Activated CD4-positive, alpha-beta T cell treated with anti-CD3 and anti-CD28 coated beads, Interleukin-2, amount 10 ng/mL, durations not matched to agents 24 days and 14 days (primary cell): Measurements from ENCODE around the gene FARS2. TPM values are rescaled to one million over a fixed set of nuclear protein-coding genes. Genes with fewer than 3 reads are reported as not detected.

Experiments used
- DNase-seq: peaks from one replicate; pipeline ENCODE4 v3.0.0; 2022
- H3K27ac Mint-ChIP-seq: one replicate; pipeline ENCODE4 v1.8.0; 2022; ENCODE audit warnings: mild to moderate bottlenecking, mixed read lengths
- H3K27me3 Mint-ChIP-seq: one replicate; pipeline ENCODE4 v1.8.0; 2022; ENCODE audit warnings: mixed read lengths
- H3K36me3 Mint-ChIP-seq: one replicate; pipeline ENCODE4 v1.8.0; 2022; ENCODE audit warnings: low read depth, mild to moderate bottlenecking, mixed read lengths
- H3K4me1 Mint-ChIP-seq: one replicate; pipeline ENCODE4 v1.8.0; 2021; ENCODE audit warnings: mixed read lengths
- H3K4me3 Mint-ChIP-seq: one replicate; pipeline ENCODE4 v1.8.0; 2022; ENCODE audit warnings: mild to moderate bottlenecking, moderate library complexity, mixed read lengths
- H3K9me3 Mint-ChIP-seq: one replicate; pipeline ENCODE4 v1.8.0; 2021; ENCODE audit warnings: mixed read lengths
- intact Hi-C: fragments of 100-400 bp; cut with micrococcal nuclease; formaldehyde crosslinking; loops from one replicate; pipeline ENCODE4 v1.15.1; 2023
- total RNA-seq: library from RNA; stranded (reverse); gene quantifications from 2 replicates; pipeline ENCODE4 v1.2.3, GENCODE V29; 2022

Gene FARS2
- total RNA-seq, 1 donor from 2014 or later: 24.7 TPM

DNA sequence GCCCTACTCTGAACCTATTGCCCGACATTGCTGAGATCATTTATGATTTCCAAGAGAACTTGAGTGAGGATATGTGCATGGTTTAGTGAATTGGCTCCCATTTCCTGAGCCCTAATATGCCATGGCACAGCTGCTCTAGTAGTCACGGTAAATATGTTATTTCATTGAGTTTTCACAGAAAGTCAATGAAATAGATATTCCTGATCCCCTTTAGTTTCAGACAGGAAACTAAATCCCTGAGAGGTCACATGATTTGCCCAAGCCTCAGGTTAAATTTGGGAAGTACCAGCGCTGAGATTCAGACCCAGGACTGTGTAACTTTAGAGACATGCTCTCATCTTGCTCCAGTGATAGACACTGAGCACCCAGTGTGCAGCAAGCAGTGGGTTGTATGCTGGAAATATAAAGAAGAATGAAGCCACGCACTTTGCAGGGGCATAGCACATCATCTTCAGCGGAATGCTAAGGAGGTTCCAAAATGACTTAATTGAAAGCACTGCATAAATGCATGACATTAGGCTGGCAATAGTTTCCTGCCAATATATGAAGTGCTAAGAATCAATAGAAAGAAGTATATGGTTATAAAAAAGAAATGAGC is 70.6 kb downstream of the FARS2 start:
- H3K9me3 Mint-ChIP-seq: no peaks in the 10 kb centered on the region
- intact Hi-C loops: no loop called here
- no peak for DNase-seq
- H3K36me3 Mint-ChIP-seq: no peaks in the 10 kb centered on the region
- no peaks in the 10 kb centered on the region for H3K27me3 Mint-ChIP-seq
- H3K27ac Mint-ChIP-seq: no peak overlapping the region
- peaks cover 2% of the 10 kb centered on the region for H3K4me1 Mint-ChIP-seq
- H3K4me3 Mint-ChIP-seq: no peak overlapping the region

DNA sequence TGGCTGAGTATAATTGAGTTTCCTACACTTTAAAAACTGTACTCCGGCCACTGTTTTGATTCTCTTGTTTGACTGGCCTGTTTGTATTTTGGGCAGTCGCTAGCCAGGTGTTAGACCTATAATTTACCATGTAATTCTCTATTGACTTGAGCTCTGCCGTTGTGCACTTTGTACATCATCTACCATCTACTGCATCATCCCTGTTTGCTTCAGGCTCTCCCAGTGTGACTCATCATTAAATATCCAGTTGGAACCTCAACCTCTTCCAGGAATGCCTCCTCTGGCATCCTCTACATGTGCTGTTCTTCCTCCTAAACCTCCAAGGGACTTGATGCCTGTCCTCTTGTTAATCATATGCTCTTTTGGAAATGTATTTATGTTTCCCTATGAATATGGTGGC is 72.3 kb downstream of the FARS2 start:
- H3K4me3 Mint-ChIP-seq: no peak overlapping the region
- no peaks in the 10 kb centered on the region for H3K27me3 Mint-ChIP-seq
- no peaks in the 10 kb centered on the region for H3K9me3 Mint-ChIP-seq
- peaks cover 8% of the 10 kb centered on the region for H3K4me1 Mint-ChIP-seq
- no peak for DNase-seq
- intact Hi-C loops: no loop called here
- H3K36me3 Mint-ChIP-seq: no peaks in the 10 kb centered on the region
- no peak overlapping the region for H3K27ac Mint-ChIP-seq

DNA sequence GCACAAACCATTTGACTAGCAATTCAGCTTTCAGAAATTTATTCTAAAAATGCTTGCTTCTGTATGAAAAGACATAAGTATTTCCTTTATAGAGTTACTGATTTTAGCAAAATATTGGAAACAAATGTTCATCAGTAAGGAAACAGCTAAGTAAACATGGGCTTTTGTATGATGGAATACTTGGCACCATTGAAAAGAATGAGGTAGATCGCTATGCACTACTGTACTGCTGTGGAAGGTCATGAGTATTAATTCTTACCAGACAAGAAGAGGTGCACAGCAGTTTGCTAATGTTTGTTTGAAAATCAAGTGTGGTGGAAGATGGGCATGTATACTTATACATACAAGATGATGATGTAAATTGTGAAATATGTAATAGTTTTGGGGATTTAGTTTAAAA is 73.0 kb downstream of the FARS2 start:
- H3K27ac Mint-ChIP-seq: no peak overlapping the region
- H3K4me3 Mint-ChIP-seq: no peak overlapping the region
- H3K9me3 Mint-ChIP-seq: no peaks in the 10 kb centered on the region
- peaks cover 9% of the 10 kb centered on the region for H3K4me1 Mint-ChIP-seq
- no peaks in the 10 kb centered on the region for H3K36me3 Mint-ChIP-seq
- no peak for DNase-seq
- intact Hi-C loops: no loop called here
- no peaks in the 10 kb centered on the region for H3K27me3 Mint-ChIP-seq

DNA sequence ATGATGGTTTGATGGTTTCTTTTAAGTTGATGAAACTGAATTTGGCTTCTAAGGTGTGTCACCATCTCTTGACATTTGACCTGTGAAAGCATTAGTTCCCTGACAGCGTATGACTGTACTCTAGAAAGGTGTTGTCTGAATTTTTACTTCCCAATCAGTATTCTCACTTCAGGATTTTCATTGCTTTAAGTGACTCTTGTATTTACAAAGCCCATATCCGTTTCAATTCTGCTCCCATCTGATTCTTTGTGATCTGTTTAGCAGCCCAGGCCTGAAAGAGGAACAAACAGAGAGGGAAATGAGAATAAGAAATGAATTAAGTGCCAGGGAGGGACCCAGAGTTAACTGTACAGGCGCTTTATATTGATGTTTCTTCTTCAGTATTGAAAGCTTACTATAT is 73.7 kb downstream of the FARS2 start:
- Mint-ChIP-seq H3K27me3 (no peaks in the 10 kb centered on the region), H3K36me3 (no peaks in the 10 kb centered on the region), H3K4me3 (no peak overlapping the region), H3K4me1 (peaks cover 9% of the 10 kb centered on the region), H3K9me3 (no peaks in the 10 kb centered on the region), H3K27ac (no peak overlapping the region)
- intact Hi-C loops: no loop called here
- no peak for DNase-seq

DNA sequence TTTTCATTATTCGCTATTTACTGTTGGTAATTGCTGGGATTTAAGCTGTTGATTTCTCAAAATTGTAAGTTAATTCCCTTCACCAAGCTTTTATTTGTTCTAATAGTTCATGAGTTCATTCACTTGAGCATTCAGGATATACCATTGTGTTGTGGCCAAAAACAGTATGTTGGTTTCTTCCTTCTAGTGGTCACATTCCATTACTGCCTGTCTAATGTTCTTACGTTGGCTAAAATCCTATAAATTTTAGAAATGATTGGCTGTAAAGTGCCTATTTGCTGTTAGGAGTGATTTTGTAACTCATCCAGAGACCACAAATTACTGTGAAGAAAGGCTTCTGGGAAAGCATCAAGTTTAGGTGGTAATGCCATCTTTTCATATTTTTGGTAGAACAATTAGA is 76.3 kb downstream of the FARS2 start:
- no peaks in the 10 kb centered on the region for H3K36me3 Mint-ChIP-seq
- H3K4me1 Mint-ChIP-seq: peaks cover 13% of the 10 kb centered on the region
- H3K4me3 Mint-ChIP-seq: no peak overlapping the region
- no peaks in the 10 kb centered on the region for H3K9me3 Mint-ChIP-seq
- H3K27ac Mint-ChIP-seq: no peak overlapping the region
- no peak for DNase-seq
- intact Hi-C loops: no loop called here
- no peaks in the 10 kb centered on the region for H3K27me3 Mint-ChIP-seq

DNA sequence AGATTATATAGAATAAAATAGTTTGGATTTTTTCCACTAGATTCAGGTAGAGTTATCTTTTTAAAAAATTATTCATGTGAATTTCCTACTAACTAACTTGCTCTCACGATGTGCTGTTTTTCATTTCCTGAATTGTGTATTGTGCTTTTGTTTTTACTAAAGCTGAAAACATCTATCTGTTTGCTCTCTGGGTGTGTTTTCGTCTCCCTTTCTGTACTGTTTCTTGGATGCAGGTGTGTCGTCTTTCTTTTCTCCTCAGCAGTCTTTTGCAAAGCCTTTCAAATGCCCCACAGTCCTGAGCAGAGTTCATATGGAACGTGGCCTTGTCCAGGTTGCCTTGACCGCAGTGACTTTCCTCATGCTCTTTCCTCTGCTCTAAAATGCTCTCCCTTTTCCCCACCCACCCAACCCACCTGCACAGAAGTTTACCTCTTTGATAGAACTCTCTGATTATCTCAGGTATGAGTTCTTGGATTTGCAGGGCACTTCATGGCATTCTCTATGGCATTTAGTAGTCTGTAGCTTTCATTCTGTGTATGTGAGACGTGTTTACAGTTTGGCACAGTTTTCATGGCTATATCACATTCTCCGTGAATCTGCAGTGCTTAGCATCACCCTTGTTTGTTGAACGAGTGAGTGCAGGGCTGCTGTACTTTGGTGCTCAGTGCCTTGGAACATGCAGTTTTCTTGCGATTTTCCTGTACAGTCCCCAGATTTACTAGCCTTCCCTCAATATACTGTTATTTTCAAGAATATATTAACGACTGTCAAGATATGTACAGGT is 77.1 kb downstream of the FARS2 start:
- no peak for DNase-seq
- intact Hi-C loops: no loop called here
- Mint-ChIP-seq H3K27ac (peak overlapping the region; percentile 18), H3K4me1 (peaks cover 13% of the 10 kb centered on the region), H3K9me3 (no peaks in the 10 kb centered on the region), H3K4me3 (no peak overlapping the region), H3K36me3 (no peaks in the 10 kb centered on the region), H3K27me3 (no peaks in the 10 kb centered on the region)

DNA sequence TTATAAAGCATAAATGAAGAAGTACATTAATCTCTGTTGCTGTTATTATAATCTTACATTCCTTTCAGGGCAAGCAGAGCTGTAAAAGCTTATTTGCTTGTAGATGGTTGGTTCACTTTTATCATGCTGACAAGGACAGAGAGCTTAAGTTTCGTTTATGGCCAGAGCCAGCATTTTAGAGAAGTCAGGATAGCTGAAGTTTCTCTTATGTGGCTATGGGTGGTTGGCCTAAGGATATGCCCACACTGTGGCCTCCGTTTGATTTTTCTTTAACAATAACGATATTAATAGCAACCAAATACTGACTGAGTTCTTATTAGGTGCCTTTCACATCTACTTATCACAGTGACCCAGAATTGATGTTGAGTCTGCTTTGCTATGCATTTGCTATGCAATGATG is 78.5 kb downstream of the FARS2 start:
- intact Hi-C loops: no loop called here

DNA sequence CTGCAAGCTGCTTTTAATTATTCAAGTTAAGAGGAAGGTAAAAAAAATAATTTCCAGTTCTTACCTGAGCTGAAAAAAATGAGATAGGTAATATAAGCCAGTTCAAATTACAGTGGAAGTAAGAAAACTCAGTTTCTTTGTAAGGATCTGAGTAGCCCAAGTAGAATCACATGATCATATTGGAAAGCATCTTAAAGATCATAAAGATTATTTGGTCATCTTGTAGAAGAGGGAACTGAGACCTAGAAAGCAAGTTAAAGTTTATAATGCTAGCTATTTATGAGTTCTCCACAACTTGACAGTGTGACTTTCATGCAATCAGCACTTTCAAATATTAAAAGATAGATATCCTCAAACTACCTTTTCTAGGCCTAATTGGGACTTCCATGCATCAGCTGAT is 80.5 kb downstream of the FARS2 start:
- no peak overlapping the region for H3K4me3 Mint-ChIP-seq
- H3K9me3 Mint-ChIP-seq: no peaks in the 10 kb centered on the region
- H3K27me3 Mint-ChIP-seq: no peaks in the 10 kb centered on the region
- no peak overlapping the region for H3K27ac Mint-ChIP-seq
- DNase-seq: no peak
- intact Hi-C loops: no loop called here
- no peaks in the 10 kb centered on the region for H3K36me3 Mint-ChIP-seq
- peaks cover 10% of the 10 kb centered on the region for H3K4me1 Mint-ChIP-seq

More for the DNA sequence above, 78.5 kb downstream of the FARS2 start:
- H3K27me3 Mint-ChIP-seq: no peaks in the 10 kb centered on the region
- H3K27ac Mint-ChIP-seq: no peak overlapping the region
- DNase-seq: no peak
- peaks cover 13% of the 10 kb centered on the region for H3K4me1 Mint-ChIP-seq
- H3K4me3 Mint-ChIP-seq: no peak overlapping the region
- H3K36me3 Mint-ChIP-seq: no peaks in the 10 kb centered on the region
- H3K9me3 Mint-ChIP-seq: no peaks in the 10 kb centered on the region

DNA sequence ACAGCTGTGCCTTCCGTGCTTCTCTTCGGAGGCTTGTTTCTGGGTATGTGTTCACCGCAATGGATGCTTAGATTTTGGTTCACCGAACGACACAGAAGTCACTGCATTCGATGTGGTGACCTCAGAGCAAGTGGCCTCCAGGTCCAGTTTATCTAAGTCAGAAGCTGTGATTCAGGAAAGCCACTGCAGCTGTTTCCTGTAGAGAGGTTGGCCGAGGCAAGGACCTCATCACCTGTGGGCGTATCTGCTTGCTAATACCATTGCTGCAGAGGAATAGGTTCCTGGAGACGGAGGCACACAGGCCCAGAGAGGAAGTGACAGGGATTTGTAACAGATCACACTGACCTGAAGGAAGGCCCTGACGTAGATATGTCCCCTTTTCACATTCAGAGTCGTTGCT is 82.7 kb downstream of the FARS2 start:
- Mint-ChIP-seq H3K36me3 (no peaks in the 10 kb centered on the region), H3K4me3 (no peak overlapping the region), H3K4me1 (peaks cover 4% of the 10 kb centered on the region), H3K27ac (no peak overlapping the region), H3K27me3 (no peaks in the 10 kb centered on the region), H3K9me3 (peaks cover 4% of the 10 kb centered on the region)
- intact Hi-C loops: no loop called here
- DNase-seq: no peak

DNA sequence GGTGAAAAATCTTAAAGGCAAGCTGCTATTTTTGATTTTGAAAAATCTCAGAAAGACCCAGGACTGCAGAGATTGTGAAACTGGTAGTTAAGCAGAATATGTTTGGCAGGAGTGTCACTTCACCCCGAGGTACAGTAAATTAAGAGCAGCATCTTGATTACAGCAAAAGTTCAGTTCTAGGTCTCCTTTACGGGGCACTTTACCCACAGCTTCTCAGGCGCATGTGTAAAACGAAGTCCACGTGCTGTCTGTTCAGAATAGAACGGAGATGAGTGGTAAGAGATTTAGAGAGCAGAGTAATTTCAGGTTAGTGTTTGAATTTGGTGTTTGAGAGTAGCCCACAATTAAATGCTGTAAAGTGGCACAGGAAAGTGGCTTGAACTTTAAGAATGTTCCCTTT is 84.0 kb downstream of the FARS2 start:
- intact Hi-C loops: no loop called here
- Mint-ChIP-seq H3K36me3 (no peaks in the 10 kb centered on the region), H3K27ac (no peak overlapping the region)

DNA sequence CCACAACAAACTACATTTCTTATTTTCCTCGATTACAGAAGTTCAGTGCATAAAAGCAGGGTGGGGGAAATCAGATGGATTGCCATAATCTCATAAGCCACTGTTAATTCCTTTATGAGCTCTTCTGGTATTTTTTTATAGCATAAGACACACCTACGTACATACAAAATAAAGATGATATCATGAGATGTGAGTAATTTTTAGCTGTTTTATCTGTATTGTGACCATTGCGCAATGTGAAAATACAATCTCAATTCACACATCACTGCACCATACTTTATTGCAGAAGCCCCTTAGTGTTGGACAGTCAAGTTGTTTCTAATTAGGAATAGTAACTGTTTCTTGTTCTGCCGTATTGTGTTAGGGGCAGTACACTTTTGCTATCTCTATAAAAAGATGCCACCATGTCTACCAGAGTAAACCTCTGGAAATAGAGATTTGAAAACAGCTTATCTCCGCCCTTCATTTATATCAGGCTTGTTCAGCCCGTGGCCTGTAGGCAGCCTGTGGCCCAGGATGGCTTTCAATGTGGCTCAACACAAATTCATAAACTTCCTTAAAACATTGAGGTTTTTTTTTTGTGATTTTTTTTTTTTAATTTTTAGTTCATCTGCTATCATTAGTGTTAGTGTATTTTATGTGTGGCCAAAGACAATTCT is 90.4 kb downstream of the FARS2 start:
- intact Hi-C loops: no loop called here

More for the DNA sequence above, 84.0 kb downstream of the FARS2 start:
- Mint-ChIP-seq H3K27me3 (no peaks in the 10 kb centered on the region), H3K4me3 (no peak overlapping the region), H3K4me1 (peaks cover 4% of the 10 kb centered on the region), H3K9me3 (peaks cover 4% of the 10 kb centered on the region)
- no peak for DNase-seq

DNA sequence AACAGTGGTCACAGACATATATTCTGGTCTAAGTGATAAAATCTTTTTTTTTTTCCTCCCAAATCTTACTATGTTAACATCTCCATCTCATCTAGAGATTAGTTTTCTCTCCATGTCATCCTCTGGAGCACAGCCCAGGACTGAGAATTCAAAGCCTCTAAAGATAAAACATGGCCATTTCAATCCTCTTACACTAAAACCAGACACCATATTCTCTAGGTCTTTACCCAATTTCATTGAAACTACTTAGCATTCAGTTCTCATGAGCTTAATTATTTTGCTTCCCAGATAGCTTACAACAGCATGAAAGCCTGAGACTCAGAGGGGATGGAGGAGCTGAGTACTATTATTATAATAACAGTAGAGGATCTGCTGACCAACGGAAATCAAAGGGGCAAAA is 92.7 kb downstream of the FARS2 start:
- no peak for DNase-seq
- Mint-ChIP-seq H3K27ac (no peak overlapping the region), H3K27me3 (no peaks in the 10 kb centered on the region), H3K36me3 (no peaks in the 10 kb centered on the region), H3K4me3 (no peak overlapping the region), H3K4me1 (no peaks in the 10 kb centered on the region), H3K9me3 (no peaks in the 10 kb centered on the region)
- intact Hi-C loops: no loop called here

More for the DNA sequence above, 90.4 kb downstream of the FARS2 start:
- Mint-ChIP-seq H3K27me3 (no peaks in the 10 kb centered on the region), H3K36me3 (no peaks in the 10 kb centered on the region), H3K27ac (no peak overlapping the region), H3K9me3 (peaks cover 4% of the 10 kb centered on the region), H3K4me3 (no peak overlapping the region), H3K4me1 (no peaks in the 10 kb centered on the region)
- no peak for DNase-seq

DNA sequence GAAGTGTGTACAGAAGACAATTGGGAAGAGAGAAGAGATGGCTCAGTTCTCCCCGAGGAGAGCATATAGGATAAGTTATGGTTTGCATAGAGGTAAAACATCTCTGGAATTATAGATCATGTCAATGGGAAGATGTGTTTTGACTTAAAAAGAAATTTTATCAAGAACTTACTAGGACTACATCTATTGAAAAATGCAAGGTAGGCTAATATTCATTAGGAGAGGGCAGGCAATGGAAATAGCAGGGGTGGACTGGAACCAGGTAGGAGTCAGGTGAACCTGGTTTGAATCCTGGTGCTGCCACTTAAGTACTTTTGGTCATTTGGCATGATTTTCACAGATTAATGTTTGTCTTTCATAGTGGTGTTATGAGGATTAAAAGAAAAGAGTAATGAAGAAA is 96.2 kb downstream of the FARS2 start:
- H3K4me1 Mint-ChIP-seq: no peaks in the 10 kb centered on the region
- no peaks in the 10 kb centered on the region for H3K27me3 Mint-ChIP-seq
- no peak overlapping the region for H3K4me3 Mint-ChIP-seq
- DNase-seq: no peak
- no peaks in the 10 kb centered on the region for H3K36me3 Mint-ChIP-seq
- no peak overlapping the region for H3K27ac Mint-ChIP-seq
- intact Hi-C loops: no loop called here
- no peaks in the 10 kb centered on the region for H3K9me3 Mint-ChIP-seq

DNA sequence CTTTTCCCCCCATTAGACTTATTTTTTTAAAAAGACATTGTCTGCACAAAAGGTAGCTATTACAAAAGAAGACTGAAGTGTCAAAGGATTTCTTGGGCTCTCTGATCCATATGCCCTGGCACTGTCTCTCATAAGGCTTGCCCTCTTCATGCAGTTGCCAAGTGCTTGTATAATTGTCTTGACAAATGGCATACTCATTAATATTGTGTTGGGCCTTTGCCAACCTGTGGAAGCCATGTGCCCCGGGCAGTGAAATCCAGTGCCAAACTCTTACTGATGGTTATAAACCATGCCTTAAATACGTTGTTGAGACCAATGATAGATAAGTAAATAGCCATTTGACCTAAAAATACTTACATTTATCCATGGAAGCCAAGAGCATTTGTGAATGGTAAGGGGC is 98.1 kb downstream of the FARS2 start:
- Mint-ChIP-seq H3K4me3 (no peak overlapping the region), H3K9me3 (no peaks in the 10 kb centered on the region), H3K4me1 (no peaks in the 10 kb centered on the region), H3K27me3 (no peaks in the 10 kb centered on the region), H3K36me3 (no peaks in the 10 kb centered on the region), H3K27ac (no peak overlapping the region)
- no peak for DNase-seq
- intact Hi-C loops: no loop called here
